CD4-positive, alpha-beta T cell (primary cell): Measurements from ENCODE around the gene GPI. TPM values are rescaled to one million over a fixed set of nuclear protein-coding genes. Genes with fewer than 3 reads are reported as not detected.
A peak's percentile ranks its signal among the peaks of the same experiment; 100 is the strongest.

Experiments used
- ATAC-seq: fragments of 200-7000 bp; cut with Tn5 transposase; one replicate; pipeline ENCODE4 v1.10.0; 2022; ENCODE audit warnings: mild to moderate bottlenecking; ENCODE audit not compliant: poor library complexity
- CTCF ChIA-PET: fragments of 350-600 bp; sonication (Branson Sonifier 250); formaldehyde crosslinking; loops from one replicate; lab custom pipeline; 2021; ENCODE audit warnings: antibody characterized with exemption, inconsistent platforms; lab: Charles Lee
- POLR2A ChIA-PET: fragments of 350-600 bp; sonication (Branson Sonifier 250); formaldehyde crosslinking; loops from one replicate; lab custom pipeline; 2021; ENCODE audit warnings: antibody characterized with exemption, inconsistent platforms; lab: Charles Lee
- DNase-seq, 14 experiments: peaks; one replicate each; pipeline ENCODE4 v3.0.0-alpha.2; 2013 to 2020; ENCODE audit warnings: mixed read lengths in 2 of 14
- H3K27ac ChIP-seq, 2 donors: one replicate each; pipeline versions ENCODE4 v1.5.1 to v1.7.0; 2013; ENCODE audit warnings: low read length in 2 of 2, low read depth in 1 of 2, mild to moderate bottlenecking in 1 of 2
- H3K27me3 ChIP-seq, 2 experiments: 1 replicate in 1 of 2; 2 replicates in 1 of 2; pipeline versions ENCODE4 v1.6.1 to v1.7.0; 2013; ENCODE audit warnings: low read length in 2 of 2, control low read depth in 1 of 2, mild to moderate bottlenecking in 1 of 2, moderate library complexity in 1 of 2; ENCODE audit not compliant: insufficient read depth in 2 of 2, control insufficient read depth in 1 of 2
- H3K36me3 ChIP-seq: one replicate; pipeline ENCODE4 v1.6.1; 2013; ENCODE audit warnings: low read length, control low read depth; ENCODE audit not compliant: insufficient read depth
- H3K4me1 ChIP-seq: one replicate; pipeline ENCODE4 v1.6.1; 2013; ENCODE audit warnings: low read length, control low read depth; ENCODE audit not compliant: insufficient read depth
- H3K4me3 ChIP-seq: one replicate; pipeline ENCODE4 v1.5.1; 2013; ENCODE audit warnings: mild to moderate bottlenecking, low read length, moderate library complexity
- H3K9me3 ChIP-seq, 2 experiments: 1 replicate in 1 of 2; 2 replicates in 1 of 2; pipeline versions ENCODE4 v1.6.1 to v1.7.0; 2013; ENCODE audit warnings: low read length in 2 of 2, mild to moderate bottlenecking in 2 of 2, control low read depth in 1 of 2, moderate library complexity in 1 of 2; ENCODE audit not compliant: control insufficient read depth in 1 of 2, insufficient read depth in 1 of 2
- H3K27ac Mint-ChIP-seq: one replicate; pipeline ENCODE4 v1.8.0; 2020; ENCODE audit warnings: mixed read lengths
- H3K27me3 Mint-ChIP-seq: one replicate; pipeline ENCODE4 v1.8.0; 2021; ENCODE audit warnings: mixed read lengths
- H3K36me3 Mint-ChIP-seq: one replicate; pipeline ENCODE4 v1.8.0; 2021; ENCODE audit warnings: low read depth, mixed read lengths
- H3K4me1 Mint-ChIP-seq: one replicate; pipeline ENCODE4 v1.8.0; 2021; ENCODE audit warnings: low read depth, mixed read lengths
- H3K4me3 Mint-ChIP-seq: one replicate; pipeline ENCODE4 v1.8.0; 2020; ENCODE audit warnings: mild to moderate bottlenecking, mixed read lengths
- H3K9me3 Mint-ChIP-seq: one replicate; pipeline ENCODE4 v1.8.0; 2020; ENCODE audit warnings: mixed read lengths
- intact Hi-C, 2 experiments: fragments of 100-400 bp; cut with DNase I in 1 of 2; cut with micrococcal nuclease in 1 of 2; formaldehyde crosslinking; loops; one replicate each; pipeline versions ENCODE4 v1.15.1 to v1.9.0; 2023 to 2025; cut with DNase I, micrococcal nuclease
- total RNA-seq, 174 experiments: library from RNA in 2 of 174; stranded (reverse) in 2 of 174; gene quantifications; one replicate each; pipeline ENCODE4 v1.2.3 and lab custom pipeline; 2021 to 2026
- TF ChIP-seq, protein P1 (sequence below): fragments of 200-600 bp; IDR thresholded peaks from one replicate; pipeline ENCODE4 v1.8.0; 2022; ENCODE audit warnings: antibody characterized with exemption, mild to moderate bottlenecking

GPI gene
- total RNA-seq, 2 experiments from 2014 or later, result 85.0 to 86.0 TPM

GRCh38 chr19:34350161-34350561 lies 14.8 kb upstream of the GPI start:
- Histone ChIP-seq H3K27ac (peak overlapping the region; percentile 31 to 61), H3K27me3 (no peaks in the 10 kb centered on the region), H3K9me3 (no peaks in the 10 kb centered on the region), H3K4me3 (no peak overlapping the region), H3K36me3 (peaks cover 34% of the 10 kb centered on the region), H3K4me1 (peaks cover 33% of the 10 kb centered on the region)
- Mint-ChIP-seq H3K36me3 (peaks cover 42% of the 10 kb centered on the region), H3K9me3 (no peaks in the 10 kb centered on the region), H3K4me1 (peaks cover 30% of the 10 kb centered on the region), H3K27ac (peak overlapping the region; percentile 78), H3K4me3 (peak overlapping the region; percentile 20), H3K27me3 (no peaks in the 10 kb centered on the region)
- ChIA-PET POLR2A (interaction anchor here (0.8 to 2.1 kb wide), 3 partner anchors 9 to 178 kb away, joined by 4 to 7 read pairs (median 4); partner anchors contain the start of gene LSM14A), CTCF (interaction anchor here (1.1 kb wide), 1 partner anchor 80 kb away, joined by 4 read pairs; no protein-coding TSS in a partner anchor)
- DNase-seq (peak; percentile 48 to 94 (median 64)), ATAC-seq (peak; percentile 92)
- TF ChIP-seq, protein P1, sequence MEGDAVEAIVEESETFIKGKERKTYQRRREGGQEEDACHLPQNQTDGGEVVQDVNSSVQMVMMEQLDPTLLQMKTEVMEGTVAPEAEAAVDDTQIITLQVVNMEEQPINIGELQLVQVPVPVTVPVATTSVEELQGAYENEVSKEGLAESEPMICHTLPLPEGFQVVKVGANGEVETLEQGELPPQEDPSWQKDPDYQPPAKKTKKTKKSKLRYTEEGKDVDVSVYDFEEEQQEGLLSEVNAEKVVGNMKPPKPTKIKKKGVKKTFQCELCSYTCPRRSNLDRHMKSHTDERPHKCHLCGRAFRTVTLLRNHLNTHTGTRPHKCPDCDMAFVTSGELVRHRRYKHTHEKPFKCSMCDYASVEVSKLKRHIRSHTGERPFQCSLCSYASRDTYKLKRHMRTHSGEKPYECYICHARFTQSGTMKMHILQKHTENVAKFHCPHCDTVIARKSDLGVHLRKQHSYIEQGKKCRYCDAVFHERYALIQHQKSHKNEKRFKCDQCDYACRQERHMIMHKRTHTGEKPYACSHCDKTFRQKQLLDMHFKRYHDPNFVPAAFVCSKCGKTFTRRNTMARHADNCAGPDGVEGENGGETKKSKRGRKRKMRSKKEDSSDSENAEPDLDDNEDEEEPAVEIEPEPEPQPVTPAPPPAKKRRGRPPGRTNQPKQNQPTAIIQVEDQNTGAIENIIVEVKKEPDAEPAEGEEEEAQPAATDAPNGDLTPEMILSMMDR, result no peak
- intact Hi-C loops, result loop anchor here in 1 of 2 experiments (1.0 to 5.0 kb wide), 3 partner anchors 43 to 132 kb away; no protein-coding TSS in a partner anchor

DNA sequence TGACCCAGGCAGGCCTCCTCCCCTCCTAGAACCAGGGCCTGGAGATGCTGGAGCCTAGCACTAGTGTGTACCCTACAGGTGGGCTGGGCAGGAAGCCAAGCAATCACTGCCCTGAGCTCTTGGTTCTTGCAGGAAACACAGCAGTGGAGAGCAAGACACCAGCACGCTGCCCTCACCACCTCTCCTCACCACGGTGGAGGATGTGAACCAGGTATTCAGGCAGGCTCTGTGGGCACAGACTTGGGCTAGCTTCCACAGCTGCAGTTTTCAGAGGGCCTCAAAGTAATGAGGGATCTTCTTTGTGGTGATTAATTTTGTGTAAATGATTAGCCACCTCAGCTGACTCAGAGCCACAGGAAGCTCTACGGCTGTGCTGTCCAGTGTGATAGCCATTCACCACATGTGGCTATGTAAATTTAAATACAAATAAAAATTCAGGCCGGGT lies 13.6 kb upstream of the GPI start:
- no peaks in the 10 kb centered on the region for H3K9me3 ChIP-seq
- ATAC-seq, result no peak
- H3K4me3 ChIP-seq, result no peak overlapping the region
- peaks cover 33% of the 10 kb centered on the region for H3K4me1 ChIP-seq
- Mint-ChIP-seq H3K36me3 (peaks cover 32% of the 10 kb centered on the region), H3K4me1 (peaks cover 20% of the 10 kb centered on the region), H3K4me3 (no peak overlapping the region), H3K27me3 (no peaks in the 10 kb centered on the region), H3K9me3 (no peaks in the 10 kb centered on the region), H3K27ac (peak overlapping the region; percentile 62)
- TF ChIP-seq, protein P1, result no peak
- intact Hi-C loops, result loop anchor here in 1 of 2 experiments (2.0 to 5.0 kb wide), 2 partner anchors 44 to 79 kb away; no protein-coding TSS in a partner anchor
- no peaks in the 10 kb centered on the region for H3K27me3 ChIP-seq
- peak overlapping the region in 1 of 2 donors; percentile 29 for H3K27ac ChIP-seq
- peaks cover 37% of the 10 kb centered on the region for H3K36me3 ChIP-seq
- DNase-seq, result peak in 7 of 14 experiments; percentile 10 to 43 (median 33)
- POLR2A ChIA-PET, result interaction anchor here (1.2 to 2.1 kb wide), 2 partner anchors 8 to 180 kb away, joined by 4 to 7 read pairs; partner anchors contain the start of gene LSM14A
- CTCF ChIA-PET, result interaction anchor here (0.7 kb wide), 2 partner anchors 110 to 828 kb away, joined by 3 read pairs; no protein-coding TSS in a partner anchor

DNA sequence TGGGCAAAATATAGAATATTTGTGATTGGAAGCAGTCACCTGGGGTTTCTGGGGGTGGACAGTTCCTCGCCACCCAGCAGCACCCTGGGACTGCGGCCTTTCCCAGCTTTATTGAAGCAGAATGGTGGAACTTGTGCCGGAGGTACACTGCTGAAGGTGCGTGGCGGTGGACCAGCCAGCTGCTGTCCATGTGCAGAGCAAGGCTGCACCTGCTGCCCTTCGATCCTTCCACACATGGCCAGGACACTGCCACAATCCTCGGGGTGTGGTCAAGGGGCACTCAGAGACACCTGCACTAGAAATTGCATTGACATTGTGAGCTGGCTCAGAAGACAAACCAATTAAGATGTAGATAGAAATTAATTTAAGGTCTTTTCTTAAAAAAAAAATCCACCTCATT lies 11.4 kb upstream of the GPI start:
- intact Hi-C loops, result loop anchor here in 1 of 2 experiments (5.0 kb wide), 1 partner anchor 46 kb away; no protein-coding TSS in a partner anchor
- no peak overlapping the region for H3K27ac Mint-ChIP-seq
- no peak overlapping the region for H3K27ac ChIP-seq
- H3K27me3 Mint-ChIP-seq, result no peaks in the 10 kb centered on the region
- H3K4me3 Mint-ChIP-seq, result no peak overlapping the region
- peaks cover 31% of the 10 kb centered on the region for H3K36me3 ChIP-seq
- TF ChIP-seq, protein P1, result no peak
- peaks cover 37% of the 10 kb centered on the region for H3K4me1 ChIP-seq
- no peak for DNase-seq
- H3K9me3 ChIP-seq, result no peaks in the 10 kb centered on the region
- peaks cover 32% of the 10 kb centered on the region for H3K36me3 Mint-ChIP-seq
- no peak overlapping the region for H3K4me3 ChIP-seq
- ChIA-PET CTCF (no interaction called here), POLR2A (no interaction called here)
- no peaks in the 10 kb centered on the region for H3K27me3 ChIP-seq
- ATAC-seq, result no peak
- no peaks in the 10 kb centered on the region for H3K9me3 Mint-ChIP-seq
- H3K4me1 Mint-ChIP-seq, result peaks cover 31% of the 10 kb centered on the region
